ENCODE results near the gene RALB. TPM values are rescaled to one million over a fixed set of nuclear protein-coding genes. Genes with fewer than 3 reads are reported as not detected.

The RALB gene
- total and polyA plus RNA-seq, 2 of the 8 experiments (the other 6 are each of a cell fraction or from before 2014, with no cell fraction given), result 12.0 to 16.6 TPM

DNA sequence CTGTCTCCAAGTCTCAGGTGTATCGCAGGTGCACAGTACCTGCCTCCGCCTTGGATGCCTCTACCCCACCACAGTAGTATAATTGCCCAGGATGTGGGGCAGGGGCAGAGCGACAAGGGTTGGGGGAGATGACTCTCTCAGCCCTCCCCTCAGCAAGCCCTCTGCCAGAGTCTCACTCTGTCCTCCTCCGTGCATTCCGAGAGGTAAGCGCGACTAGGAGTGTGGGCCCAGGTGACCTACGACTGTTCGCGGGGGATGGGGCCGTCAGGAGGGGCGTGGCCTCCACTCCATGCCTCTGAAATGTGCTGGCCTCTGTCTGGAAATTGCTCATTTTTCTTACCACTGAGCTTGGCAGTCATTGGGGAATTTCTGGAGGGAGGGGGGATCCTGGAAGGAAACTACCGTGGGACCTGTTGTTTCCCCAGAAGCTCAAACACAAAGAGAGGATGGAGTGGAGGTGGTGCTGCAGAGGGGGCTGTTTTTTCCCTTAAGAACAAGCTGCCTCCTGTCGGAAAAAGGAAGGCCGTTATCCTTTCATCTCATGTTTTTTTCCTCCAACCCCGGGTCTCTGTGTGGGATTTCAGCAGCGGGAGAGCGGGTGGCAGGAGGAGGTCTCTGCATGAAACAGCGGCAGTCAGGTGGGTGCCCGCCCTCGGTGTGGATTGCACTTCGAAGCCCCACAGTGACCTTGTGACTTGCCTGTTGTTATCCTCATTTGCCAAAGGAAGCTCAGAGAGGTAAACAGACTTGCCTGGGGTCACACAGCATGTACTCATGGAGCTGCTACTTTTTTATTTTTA, 13.0 kb upstream of the RALB start:
- H3K79me2 ChIP-seq (ENCODE audit: control insufficient read depth in 1 of 2, insufficient read depth in 2 of 2, low read length in 2 of 2), result no peaks in the 10 kb centered on the region
- TF ChIP-seq GTF2F1 (IDR thresholded peaks at IDR 0.05; ENCODE audit: borderline replicate concordance, low read depth, low read length) (no peak), NRF1 (IDR thresholded peaks at IDR 0.05; ENCODE audit: low read depth, low read length) (no peak), TAF1 (IDR thresholded peaks at IDR 0.05; ENCODE audit: low read depth, low read length) (no peak), TAF7 (optimal IDR thresholded peaks at IDR 0.05; ENCODE audit: borderline replicate concordance, low read depth, low read length) (no peak), KDM1A (IDR thresholded peaks at IDR 0.05; ENCODE audit: borderline replicate concordance, low read length) (peak; percentile 40; the same call in 1 of the 2 replicates)
- no peaks in the 10 kb centered on the region for H3K9me3 ChIP-seq (ENCODE audit: insufficient read depth in 2 of 2, low read depth in 1 of 2, low read length in 1 of 2)
- H3K23ac ChIP-seq (ENCODE audit: insufficient read length), result no peak overlapping the region
- H3K27me3 ChIP-seq (replicated peaks in 1 of 4; ENCODE audit: control insufficient read depth in 3 of 4, extremely low read depth in 1 of 4, insufficient read depth in 3 of 4, low read length in 3 of 4), result peaks cover 0 to 2% (median 0%) of the 10 kb centered on the region in 4 experiments; a peak in 2 of 7 replicates
- no peak overlapping the region for H2BK120ac ChIP-seq (replicated peaks; ENCODE audit: low read depth, low read length)
- H3K4me2 ChIP-seq (ENCODE audit: insufficient read depth in 1 of 2, low read depth in 2 of 2, low read length in 2 of 2), result peak overlapping the region; percentile 33 to 54; a peak in 2 of 4 replicates
- H2BK15ac ChIP-seq (ENCODE audit: low read length), result peak overlapping the region; percentile 95; the same call in 1 of the 2 replicates
- 67% methylated on average over 17 of the region's 22 CpGs; no CpG with 5 or more reads in 1 of the 2 experiments for WGBS, 2 experiments (ENCODE audit: extremely low coverage in 1 of 2, insufficient coverage in 1 of 2, insufficient read length in 1 of 2, insufficient replicate concordance in 2 of 2, low coverage in 1 of 2, low lambda C conversion rate in 2 of 2, missing lambda C conversion rate in 1 of 2)
- no peaks in the 10 kb centered on the region for H3K36me3 ChIP-seq (ENCODE audit: control insufficient read depth in 2 of 4, insufficient read depth in 4 of 4, low read length in 3 of 4)
- H3K27ac ChIP-seq (ENCODE audit: low read depth, low read length), result no peak overlapping the region
- H3K4me3 ChIP-seq (ENCODE audit: extremely low read depth in 1 of 4, insufficient read depth in 2 of 4, low read depth in 3 of 4, low read length in 4 of 4), result no peak overlapping the region
- 0 out of 2 replicates have a peak overlapping the region, but pooled peaks have one; percentile 82 for H2BK20ac ChIP-seq (ENCODE audit: low read length)
- no peaks in the 10 kb centered on the region; the same call in 1 of the 2 replicates for H3K23me2 ChIP-seq (ENCODE audit: low read depth, low read length)
- H3K18ac ChIP-seq (ENCODE audit: extremely low read depth, low read length), result peak overlapping the region; percentile 57
- POLR2A ChIA-PET (ENCODE audit: partially characterized antibody), result interaction anchor here (0.6 to 1.2 kb wide), 2 partner anchors 13 to 535 kb away, joined by 4 to 9 read pairs; partner anchors contain the start of gene RALB
- peak in 1 of 2 experiments; percentile 67 for DNase-seq (ENCODE audit: low read depth in 1 of 2, low spot score in 2 of 2)
- H4K5ac ChIP-seq (ENCODE audit: insufficient read length, low read depth, low read length), result no peak overlapping the region
- no peak overlapping the region for H2BK5ac ChIP-seq (ENCODE audit: low read depth, low read length)
- H3K79me1 ChIP-seq (ENCODE audit: low read depth, low read length), result no peaks in the 10 kb centered on the region
- H3K4ac ChIP-seq (replicated peaks; ENCODE audit: insufficient read length, low read depth, low read length), result peak overlapping the region; percentile 15
- H3K4me1 ChIP-seq (replicated peaks in 1 of 4; ENCODE audit: control insufficient read depth in 3 of 4, insufficient read depth in 4 of 4, low read length in 3 of 4), result peaks cover 0 to 22% (median 6%) of the 10 kb centered on the region in 4 experiments; a peak in 6 of 7 replicates
- CTCF ChIA-PET (ENCODE audit: partially characterized antibody), result interaction anchor here (0.6 to 2.2 kb wide), 9 partner anchors 10 to 226 kb away, joined by 3 to 7 read pairs (median 4); partner anchors contain the start of gene RALB
- FAIRE-seq, result no peak
- no peak overlapping the region for H3K9ac ChIP-seq (replicated peaks in 1 of 4; ENCODE audit: extremely low read depth in 1 of 4, low read depth in 3 of 4, low read length in 3 of 4)
- H4K8ac ChIP-seq (ENCODE audit: extremely low read depth, insufficient read depth, low read length), result peak overlapping the region; percentile 36; the same call in 1 of the 2 replicates
- H4K20me1 ChIP-seq (replicated peaks in 1 of 2; ENCODE audit: control insufficient read depth in 1 of 2, insufficient read depth in 2 of 2, low read length in 2 of 2), result no peaks in the 10 kb centered on the region
- no peak overlapping the region for H3K14ac ChIP-seq (ENCODE audit: insufficient read length)
- no peak overlapping the region for H2AK5ac ChIP-seq (ENCODE audit: low read depth, low read length)
- peak overlapping the region; percentile 90; the same call in 1 of the 2 replicates for H2AFZ ChIP-seq (ENCODE audit: low read length)
- H2BK12ac ChIP-seq (ENCODE audit: low read depth, low read length), result peak overlapping the region; percentile 40; the same call in 1 of the 2 replicates
- H3K56ac ChIP-seq (replicated peaks; ENCODE audit: insufficient read length, low read depth, low read length), result no peak overlapping the region
- H4K91ac ChIP-seq (replicated peaks; ENCODE audit: insufficient read length, low read length), result peak overlapping the region; percentile 49
